HFFc6 (cell line): Measurements from ENCODE around the gene TAF11L12. TPM values are rescaled to one million over a fixed set of nuclear protein-coding genes. Genes with fewer than 3 reads are reported as not detected.
"Not testable (repeated sequence)": the region's sequence is repeated elsewhere in the genome, so short reads cannot be mapped to it uniquely, and the experiment has no call there.

ENCODE experiments used
- DNase-seq: peaks from one replicate; pipeline ENCODE4 v3.0.0-alpha.2; 2018
- H3K27ac Mint-ChIP-seq: 2 replicates; pipeline ENCODE4 v1.8.0; 2020; ENCODE audit warnings: mild to moderate bottlenecking, mixed read lengths
- H3K27me3 Mint-ChIP-seq: 2 replicates; pipeline ENCODE4 v1.8.0; 2021; ENCODE audit warnings: mild to moderate bottlenecking, moderate library complexity, mixed read lengths; ENCODE audit not compliant: insufficient read depth
- H3K36me3 Mint-ChIP-seq: 2 replicates; pipeline ENCODE4 v1.8.0; 2021; ENCODE audit warnings: low read depth, mixed read lengths
- H3K4me1 Mint-ChIP-seq: 2 replicates; pipeline ENCODE4 v1.8.0; 2020; ENCODE audit warnings: low read depth, mixed read lengths
- H3K4me3 Mint-ChIP-seq: 2 replicates; pipeline ENCODE4 v1.8.0; 2020; ENCODE audit warnings: mild to moderate bottlenecking, moderate library complexity, mixed read lengths
- H3K9me3 Mint-ChIP-seq: 2 replicates; pipeline ENCODE4 v1.8.0; 2020; ENCODE audit warnings: mild to moderate bottlenecking, mixed read lengths
- long read RNA-seq: library from polyadenylated mRNA; unstranded; transcript quantifications from one replicate; pipeline ENCODE4 v2.0.0, GENCODE V29; 2019
- total RNA-seq, 6 experiments: library from RNA; stranded (reverse); fragmentation: NEBNext Ultra II Directional; extraction: Animal tissue kit (Norgen Biotek cat#: 25700); gene quantifications; 2 replicates in 1 of 6; 3 replicates in 5 of 6; pipeline ENCODE4 v1.2.3, GENCODE V29; 2021
- TF ChIP-seq, protein P1 (sequence below): fragments of 200-600 bp; sonication (generic); IDR thresholded peaks from 2 replicates; pipeline ENCODE4 v1.5.0; 2021; ENCODE audit warnings: antibody characterized with exemption, mild to moderate bottlenecking

Gene TAF11L12
- not detected for total RNA-seq
- long read RNA-seq = 0 reads

DNA sequence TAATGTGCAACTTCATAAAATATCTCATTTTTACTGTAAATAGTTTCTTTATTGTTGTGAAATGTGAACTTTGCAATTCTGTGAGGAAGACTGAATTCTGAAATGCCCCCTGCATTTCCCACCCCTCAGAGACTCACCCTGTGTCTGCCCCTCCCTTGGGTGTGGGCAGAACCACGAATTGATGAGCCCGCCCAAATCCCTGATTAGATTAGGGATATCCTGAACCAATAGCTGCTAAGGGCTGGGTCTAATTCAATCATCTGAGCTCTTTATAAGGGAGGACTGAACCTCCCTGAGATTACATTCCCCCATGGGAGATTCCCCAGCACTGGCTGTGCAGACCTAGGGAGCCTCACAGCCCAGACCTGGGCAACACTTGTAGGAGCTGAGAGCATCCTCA, at the start of gene TAF11L12:
TAF11L12 (plus strand) TSS at position 301 of the 400 bp plus-strand sequence.
- not testable (repeated sequence) for H3K36me3 Mint-ChIP-seq, DNase-seq, H3K27me3 Mint-ChIP-seq, H3K27ac Mint-ChIP-seq, H3K4me1 Mint-ChIP-seq, H3K4me3 Mint-ChIP-seq
- peaks cover 10% of the 10 kb centered on the region; the same call in 1 of the 2 replicates for H3K9me3 Mint-ChIP-seq

DNA sequence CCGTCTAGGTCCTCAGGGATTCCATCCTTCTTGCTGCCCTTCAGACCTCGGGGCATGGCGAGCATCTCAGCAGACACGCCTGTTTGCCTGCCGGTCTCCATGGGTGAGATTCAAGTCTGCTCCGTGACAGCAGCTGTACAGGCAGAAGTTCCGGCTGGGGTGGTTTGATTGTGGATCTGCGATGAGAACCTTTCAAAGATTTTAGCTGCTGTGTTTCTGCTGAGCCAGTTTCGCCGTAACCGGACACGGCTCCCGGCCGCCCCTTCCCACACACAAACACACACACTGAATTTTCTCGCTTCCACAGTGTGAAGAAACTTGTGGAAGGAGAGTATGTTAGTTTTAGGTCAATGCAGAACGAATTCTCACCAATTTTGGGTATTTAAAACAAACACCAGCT, 24.5 kb upstream of the TAF11L12 start, which contains the start of gene TAF11L7:
TAF11L7 (minus strand) TSS at position 101 of the 400 bp plus-strand sequence.
- H3K36me3 Mint-ChIP-seq, DNase-seq, H3K27ac Mint-ChIP-seq, H3K4me1 Mint-ChIP-seq, H3K4me3 Mint-ChIP-seq, H3K27me3 Mint-ChIP-seq, H3K9me3 Mint-ChIP-seq: not testable (repeated sequence)

DNA sequence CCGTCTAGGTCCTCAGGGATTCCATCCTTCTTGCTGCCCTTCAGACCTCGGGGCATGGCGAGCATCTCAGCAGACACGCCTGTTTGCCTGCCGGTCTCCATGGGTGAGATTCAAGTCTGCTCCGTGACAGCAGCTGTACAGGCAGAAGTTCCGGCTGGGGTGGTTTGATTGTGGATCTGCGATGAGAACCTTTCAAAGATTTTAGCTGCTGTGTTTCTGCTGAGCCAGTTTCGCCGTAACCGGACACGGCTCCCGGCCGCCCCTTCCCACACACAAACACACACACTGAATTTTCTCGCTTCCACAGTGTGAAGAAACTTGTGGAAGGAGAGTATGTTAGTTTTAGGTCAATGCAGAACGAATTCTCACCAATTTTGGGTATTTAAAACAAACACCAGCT, 19.3 kb upstream of the TAF11L12 start, which contains the start of gene TAF11L8:
TAF11L8 (minus strand) TSS at position 101 of the 400 bp plus-strand sequence.
- H3K27ac Mint-ChIP-seq, H3K9me3 Mint-ChIP-seq, H3K27me3 Mint-ChIP-seq, H3K4me3 Mint-ChIP-seq, H3K36me3 Mint-ChIP-seq, DNase-seq, H3K4me1 Mint-ChIP-seq: not testable (repeated sequence)

DNA sequence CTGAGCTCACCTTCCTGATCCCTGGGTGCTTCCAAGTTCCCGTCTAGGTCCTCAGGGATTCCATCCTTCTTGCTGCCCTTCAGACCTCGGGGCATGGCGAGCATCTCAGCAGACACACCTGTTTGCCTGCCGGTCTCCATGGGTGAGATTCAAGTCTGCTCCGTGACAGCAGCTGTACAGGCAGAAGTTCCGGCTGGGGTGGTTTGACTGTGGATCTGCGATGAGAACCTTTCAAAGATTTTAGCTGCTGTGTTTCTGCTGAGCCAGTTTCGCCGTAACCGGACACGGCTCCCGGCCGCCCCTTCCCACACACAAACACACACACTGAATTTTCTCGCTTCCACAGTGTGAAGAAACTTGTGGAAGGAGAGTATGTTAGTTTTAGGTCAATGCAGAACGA, 15.9 kb upstream of the TAF11L12 start, which contains the start of gene TAF11L9:
TAF11L9 (minus strand) TSS at position 140 of the 400 bp plus-strand sequence.
- H3K27me3 Mint-ChIP-seq, H3K4me1 Mint-ChIP-seq, H3K9me3 Mint-ChIP-seq, H3K4me3 Mint-ChIP-seq, H3K27ac Mint-ChIP-seq, H3K36me3 Mint-ChIP-seq, DNase-seq: not testable (repeated sequence)

DNA sequence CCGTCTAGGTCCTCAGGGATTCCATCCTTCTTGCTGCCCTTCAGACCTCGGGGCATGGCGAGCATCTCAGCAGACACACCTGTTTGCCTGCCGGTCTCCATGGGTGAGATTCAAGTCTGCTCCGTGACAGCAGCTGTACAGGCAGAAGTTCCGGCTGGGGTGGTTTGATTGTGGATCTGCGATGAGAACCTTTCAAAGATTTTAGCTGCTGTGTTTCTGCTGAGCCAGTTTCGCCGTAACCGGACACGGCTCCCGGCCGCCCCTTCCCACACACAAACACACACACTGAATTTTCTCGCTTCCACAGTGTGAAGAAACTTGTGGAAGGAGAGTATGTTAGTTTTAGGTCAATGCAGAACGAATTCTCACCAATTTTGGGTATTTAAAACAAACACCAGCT, 12.5 kb upstream of the TAF11L12 start, which contains the start of gene TAF11L10:
TAF11L10 (minus strand) TSS at position 101 of the 400 bp plus-strand sequence.
- not testable (repeated sequence) for H3K4me1 Mint-ChIP-seq, H3K27ac Mint-ChIP-seq, H3K9me3 Mint-ChIP-seq, H3K36me3 Mint-ChIP-seq, H3K4me3 Mint-ChIP-seq, H3K27me3 Mint-ChIP-seq, DNase-seq

DNA sequence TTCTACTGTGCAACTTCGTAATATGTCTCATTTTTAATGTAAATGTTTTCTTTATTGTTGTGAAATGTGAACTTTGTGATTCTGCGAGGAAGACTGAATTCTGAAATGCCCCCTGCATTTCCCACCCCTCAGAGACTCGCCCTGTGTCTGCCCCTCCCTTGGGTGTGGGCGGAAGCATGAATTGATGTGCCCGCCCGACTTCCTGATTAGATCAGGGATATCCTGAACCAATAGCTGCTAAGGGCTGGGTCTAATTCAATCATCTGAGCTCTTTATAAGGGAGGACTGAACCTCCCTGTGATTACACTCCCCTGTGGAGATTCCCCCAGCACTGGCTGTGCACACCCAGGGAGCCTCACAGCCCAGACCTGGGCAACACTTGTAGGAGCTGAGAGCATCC, 6.3 kb upstream of the TAF11L12 start, which contains the start of gene TAF11L11:
TAF11L11 (plus strand) TSS at position 304 of the 400 bp plus-strand sequence.
- H3K4me1 Mint-ChIP-seq, H3K4me3 Mint-ChIP-seq, H3K27ac Mint-ChIP-seq, H3K27me3 Mint-ChIP-seq, H3K36me3 Mint-ChIP-seq, DNase-seq: not testable (repeated sequence)
- peaks cover 10% of the 10 kb centered on the region for H3K9me3 Mint-ChIP-seq

DNA sequence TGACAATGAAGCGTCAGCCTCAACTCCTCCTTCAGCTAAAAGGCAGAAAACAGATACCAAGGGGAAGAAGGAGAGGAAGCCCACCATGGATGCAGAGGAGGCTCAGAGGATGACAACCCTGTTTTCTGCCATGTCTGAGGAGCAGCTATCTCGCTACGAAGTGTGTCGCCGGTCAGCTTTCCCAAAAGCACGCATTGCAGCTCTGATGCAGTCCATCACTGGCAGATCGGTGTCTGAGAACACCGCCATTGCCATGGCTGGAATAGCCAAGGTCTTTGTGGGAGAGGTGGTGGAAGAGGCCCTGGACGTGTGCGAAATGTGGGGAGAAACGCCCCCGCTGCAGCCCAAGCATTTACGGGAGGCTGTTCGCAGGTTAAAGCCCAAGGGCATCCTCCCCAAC, 5.2 kb upstream of the TAF11L12 start:
- Mint-ChIP-seq H3K4me3 (no peak overlapping the region), H3K4me1 (no peaks in the 10 kb centered on the region), H3K36me3 (no peaks in the 10 kb centered on the region), H3K9me3 (peaks cover 10% of the 10 kb centered on the region), H3K27ac (no peak overlapping the region), H3K27me3 (peaks cover 2% of the 10 kb centered on the region)
- no peak for DNase-seq
- TF ChIP-seq, protein P1, sequence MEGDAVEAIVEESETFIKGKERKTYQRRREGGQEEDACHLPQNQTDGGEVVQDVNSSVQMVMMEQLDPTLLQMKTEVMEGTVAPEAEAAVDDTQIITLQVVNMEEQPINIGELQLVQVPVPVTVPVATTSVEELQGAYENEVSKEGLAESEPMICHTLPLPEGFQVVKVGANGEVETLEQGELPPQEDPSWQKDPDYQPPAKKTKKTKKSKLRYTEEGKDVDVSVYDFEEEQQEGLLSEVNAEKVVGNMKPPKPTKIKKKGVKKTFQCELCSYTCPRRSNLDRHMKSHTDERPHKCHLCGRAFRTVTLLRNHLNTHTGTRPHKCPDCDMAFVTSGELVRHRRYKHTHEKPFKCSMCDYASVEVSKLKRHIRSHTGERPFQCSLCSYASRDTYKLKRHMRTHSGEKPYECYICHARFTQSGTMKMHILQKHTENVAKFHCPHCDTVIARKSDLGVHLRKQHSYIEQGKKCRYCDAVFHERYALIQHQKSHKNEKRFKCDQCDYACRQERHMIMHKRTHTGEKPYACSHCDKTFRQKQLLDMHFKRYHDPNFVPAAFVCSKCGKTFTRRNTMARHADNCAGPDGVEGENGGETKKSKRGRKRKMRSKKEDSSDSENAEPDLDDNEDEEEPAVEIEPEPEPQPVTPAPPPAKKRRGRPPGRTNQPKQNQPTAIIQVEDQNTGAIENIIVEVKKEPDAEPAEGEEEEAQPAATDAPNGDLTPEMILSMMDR = no peak

DNA sequence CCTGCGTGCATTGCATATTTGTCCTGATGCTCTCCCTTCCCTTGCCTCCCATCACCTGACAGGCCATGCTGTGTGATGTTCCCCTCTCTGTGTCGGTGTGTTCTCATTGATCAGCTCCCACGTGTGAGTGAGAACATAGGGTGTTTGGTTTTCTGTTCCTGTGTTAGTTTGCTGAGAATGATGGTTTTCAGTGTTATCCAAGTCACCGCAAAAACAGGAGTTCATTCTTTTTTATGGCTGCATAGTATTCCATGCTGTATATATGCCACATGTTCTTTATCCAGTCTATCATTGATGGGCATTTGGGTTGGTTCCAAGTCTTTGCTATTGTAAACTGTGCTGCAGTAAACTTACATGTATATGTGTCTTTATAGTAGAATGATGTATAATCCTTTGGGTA, 2.7 kb upstream of the TAF11L12 start:
- H3K9me3 Mint-ChIP-seq = peaks cover 14% of the 10 kb centered on the region
- not testable (repeated sequence) for DNase-seq, H3K27me3 Mint-ChIP-seq, H3K4me3 Mint-ChIP-seq, H3K36me3 Mint-ChIP-seq, H3K4me1 Mint-ChIP-seq, H3K27ac Mint-ChIP-seq

DNA sequence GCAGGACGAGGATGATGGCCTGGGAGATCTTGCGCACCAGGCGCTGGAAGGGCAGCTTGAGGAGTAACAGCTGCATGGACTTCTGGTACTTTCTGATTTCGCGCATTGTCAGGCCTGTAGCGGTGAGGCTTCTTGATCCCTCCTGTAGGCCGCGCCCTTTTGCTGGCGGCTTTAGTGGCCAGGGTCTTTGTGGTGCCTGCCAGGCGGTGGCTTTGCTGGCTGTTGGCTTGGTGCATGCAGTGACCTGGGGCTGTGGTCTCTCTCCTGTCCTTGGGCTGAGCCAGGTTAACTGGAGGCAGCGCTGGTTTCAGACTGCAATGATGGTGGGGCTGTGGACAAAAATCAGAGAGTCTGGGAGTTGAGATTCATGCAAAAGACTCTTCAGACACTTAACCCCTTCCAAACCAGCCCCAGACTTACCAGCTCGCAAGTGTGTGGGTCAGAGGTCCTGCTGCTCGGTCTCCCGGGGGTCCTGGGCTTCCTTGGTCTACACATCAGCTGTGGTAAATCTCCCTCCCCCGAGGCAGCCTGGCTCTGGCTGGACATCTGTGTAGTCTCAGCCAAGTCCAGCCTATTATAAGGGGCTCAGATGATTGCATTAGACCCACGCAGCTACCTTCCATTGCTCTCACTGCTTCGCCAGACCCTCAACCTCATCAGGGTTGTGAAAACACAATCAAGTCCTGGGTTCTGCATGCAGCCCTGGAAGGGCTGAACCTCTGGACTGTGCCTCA, 4.8 kb downstream of the TAF11L12 start:
- H3K36me3 Mint-ChIP-seq = no peaks in the 10 kb centered on the region

More for the DNA sequence above, 4.8 kb downstream of the TAF11L12 start:
- H3K4me1 Mint-ChIP-seq = no peaks in the 10 kb centered on the region
- no peak overlapping the region for H3K27ac Mint-ChIP-seq
- no peak overlapping the region for H3K4me3 Mint-ChIP-seq
- peaks cover 4% of the 10 kb centered on the region; the same call in 1 of the 2 replicates for H3K9me3 Mint-ChIP-seq
- H3K27me3 Mint-ChIP-seq = no peaks in the 10 kb centered on the region; the same call in 1 of the 2 replicates
- no peak for DNase-seq
- TF ChIP-seq, protein P1 = no peak
